HepG2 (cell line): ENCODE data around the gene NSMF. TPM values are rescaled to one million over a fixed set of nuclear protein-coding genes. Genes with fewer than 3 reads are reported as not detected.
A peak's percentile ranks its signal among the peaks of the same experiment; 100 is the strongest.

ENCODE experiments used
- ATM ChIP-seq: fragments of 450-650 bp; IDR thresholded peaks from 2 replicates; pipeline ENCODE4 v1.7.1; 2017; ENCODE audit warnings: mild to moderate bottlenecking, borderline replicate concordance
- GABPB1 ChIP-seq: IDR thresholded peaks from 2 replicates; pipeline ENCODE4 v1.6.1; 2016; ENCODE audit warnings: mild to moderate bottlenecking, missing genetic modification reagents, moderate library complexity, missing compliant biosample characterization
- HDAC6 ChIP-seq: fragments of 200-600 bp; sonication (generic); IDR thresholded peaks from 2 replicates; pipeline ENCODE4 v1.7.0; 2017; ENCODE audit warnings: mild to moderate bottlenecking, antibody characterized with exemption, low read length, low read depth
- HNRNPL ChIP-seq: fragments of 200-400 bp; formaldehyde crosslinking; IDR thresholded peaks from 2 replicates; pipeline ENCODE4 v1.6.1; 2017; ENCODE audit warnings: mild to moderate bottlenecking, low read depth, low read length
- NPAS2 ChIP-seq: sonication (generic); formaldehyde crosslinking; IDR thresholded peaks from 2 replicates; pipeline ENCODE4 v1.8.0; 2022; ENCODE audit warnings: mild to moderate bottlenecking, missing genetic modification reagents, borderline replicate concordance
- PHF5A ChIP-seq: IDR thresholded peaks from one replicate; pipeline ENCODE4 v1.6.1; 2018; ENCODE audit warnings: low read depth, missing genetic modification reagents; ENCODE audit not compliant: unreplicated experiment
- RBM39 ChIP-seq: fragments of 200-400 bp; formaldehyde crosslinking; IDR thresholded peaks from one replicate; pipeline ENCODE4 v1.6.1; 2018; ENCODE audit warnings: antibody characterized with exemption, mild to moderate bottlenecking, low read depth, low read length; ENCODE audit not compliant: poor library complexity, severe bottlenecking
- SATB2 ChIP-seq: sonication (generic); formaldehyde crosslinking; IDR thresholded peaks from 2 replicates; pipeline ENCODE4 v1.5.0; 2020; ENCODE audit warnings: missing genetic modification reagents
- SOX6 ChIP-seq, 2 experiments: fragments of 450-650 bp in 1 of 2; sonication (generic) in 1 of 2; formaldehyde crosslinking in 1 of 2; IDR thresholded peaks; 2 replicates each; pipeline versions ENCODE4 v1.4.0 to v1.6.1; 2017 to 2020; ENCODE audit warnings: antibody characterized with exemption in 1 of 2, mild to moderate bottlenecking in 1 of 2, missing genetic modification reagents in 1 of 2
- SP4 ChIP-seq: sonication (generic); formaldehyde crosslinking; IDR thresholded peaks from 2 replicates; pipeline ENCODE4 v1.8.1; 2023; ENCODE audit warnings: mild to moderate bottlenecking, missing genetic modification reagents
- TCF7 ChIP-seq: sonication (generic); IDR thresholded peaks from 2 replicates; pipeline ENCODE4 v1.6.1; 2016; ENCODE audit warnings: antibody characterized with exemption, low read depth
- ZNF136 ChIP-seq: sonication (generic); formaldehyde crosslinking; IDR thresholded peaks from 2 replicates; pipeline ENCODE4 v1.8.1; 2022; ENCODE audit warnings: low read depth, mild to moderate bottlenecking, moderate library complexity, missing genetic modification reagents
- ZNF143 ChIP-seq: sonication (generic); formaldehyde crosslinking; IDR thresholded peaks from 2 replicates; pipeline ENCODE4 v1.4.0; 2020; ENCODE audit warnings: missing genetic modification reagents
- ZNF883 ChIP-seq: sonication (generic); formaldehyde crosslinking; IDR thresholded peaks from 2 replicates; pipeline ENCODE4 v1.5.1; 2020; ENCODE audit warnings: mild to moderate bottlenecking, missing genetic modification reagents; ENCODE audit errors: not compliant biosample characterization
- polyA plus RNA-seq, 8 experiments: library from polyadenylated mRNA; depleted of rRNA in 3 of 8; stranded (reverse) in 7 of 8; unstranded in 1 of 8; fragments of >200 nt; fragmentation: Illumina TruSeq in 4 of 8; extraction: Trizol in 4 of 8; gene quantifications; 2 replicates each; pipeline versions ENCODE4 v1.2.1 to v1.2.3, GENCODE V29; 2011 to 2016; ENCODE audit warnings: low read depth in 4 of 8, missing spikeins in 1 of 8, mixed read lengths in 1 of 8; ENCODE audit not compliant: insufficient read depth in 1 of 8
- total RNA-seq, 5 experiments: library from RNA; depleted of rRNA; stranded (reverse); fragments of >200 nt; fragmentation: Illumina TruSeq; extraction: Trizol; gene quantifications; 2 replicates each; pipeline ENCODE4 v1.2.3, GENCODE V29; 2016; ENCODE audit warnings: low read depth in 1 of 5
- TF ChIP-seq, protein P1 (sequence below): sonication (generic); formaldehyde crosslinking; conservative IDR thresholded peaks from 2 replicates; pipeline ENCODE4 v1.8.0; 2022; ENCODE audit warnings: missing genetic modification reagents
- TF ChIP-seq, protein P2 (sequence below): sonication (generic); formaldehyde crosslinking; IDR thresholded peaks from 2 replicates; pipeline ENCODE4 v1.4.0; 2020; ENCODE audit warnings: missing genetic modification reagents, borderline replicate concordance
- TF ChIP-seq, protein P3 (sequence below): sonication (generic); formaldehyde crosslinking; IDR thresholded peaks from 2 replicates; pipeline ENCODE4 v1.8.0; 2022; ENCODE audit warnings: mild to moderate bottlenecking, missing genetic modification reagents, borderline replicate concordance
- TF ChIP-seq, protein P4 (sequence below): sonication (generic); formaldehyde crosslinking; conservative IDR thresholded peaks from 2 replicates; pipeline ENCODE4 v1.4.0; 2020; ENCODE audit warnings: mild to moderate bottlenecking, missing genetic modification reagents, moderate library complexity
- TF ChIP-seq, protein P5 (sequence below): sonication (generic); formaldehyde crosslinking; IDR thresholded peaks from 2 replicates; pipeline ENCODE4 v1.4.0; 2020; ENCODE audit warnings: missing genetic modification reagents

NSMF gene
- total and polyA plus RNA-seq, 2 of the 13 experiments (the other 11 are each of a cell fraction or from before 2014, with no cell fraction given) = 44.3 to 183 TPM

DNA sequence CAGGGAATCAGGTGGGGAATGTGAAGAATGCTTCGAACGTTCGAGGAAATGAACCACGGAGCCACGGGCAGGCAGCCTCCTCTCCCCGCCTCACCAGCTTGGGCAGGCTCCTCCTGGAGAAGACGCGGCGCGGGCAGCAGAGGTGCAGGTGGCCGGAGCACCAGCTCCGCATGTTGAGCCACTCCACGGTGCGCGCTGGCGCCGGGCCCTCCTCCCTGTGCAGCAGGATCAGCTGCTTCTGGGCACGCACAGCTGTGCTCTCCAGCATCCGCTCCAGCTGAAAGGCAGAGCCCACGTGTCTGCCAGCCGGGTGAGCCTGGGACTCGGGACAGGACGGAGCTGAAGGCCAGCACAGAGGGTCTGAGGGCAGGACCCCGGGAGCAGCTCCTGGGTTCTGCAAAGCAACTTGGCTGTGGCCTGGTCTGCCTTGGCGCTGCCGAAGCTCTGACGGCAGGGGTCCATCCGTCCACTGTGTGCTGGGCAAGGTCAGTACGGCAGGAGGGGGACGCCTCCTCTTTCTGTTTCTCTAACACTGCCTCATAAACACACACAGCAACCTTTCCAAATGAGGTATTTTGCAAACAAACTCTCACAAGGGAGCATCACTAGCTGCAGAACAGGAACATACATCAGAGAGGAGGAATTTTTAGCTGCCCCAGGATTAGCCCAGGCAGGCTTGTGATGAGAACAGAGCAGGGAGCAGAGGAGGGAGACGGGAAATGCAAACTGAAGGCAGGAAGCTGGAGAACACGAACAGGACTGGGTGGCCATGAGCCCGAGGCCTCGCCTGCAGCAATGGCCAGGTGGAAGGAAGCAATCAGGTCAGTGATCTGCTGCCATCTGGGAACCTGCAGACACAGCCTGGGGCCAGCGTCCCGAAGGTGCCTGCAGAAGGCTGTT is 20.1 kb upstream of the NSMF start (continued):
- TF ChIP-seq, protein P1, sequence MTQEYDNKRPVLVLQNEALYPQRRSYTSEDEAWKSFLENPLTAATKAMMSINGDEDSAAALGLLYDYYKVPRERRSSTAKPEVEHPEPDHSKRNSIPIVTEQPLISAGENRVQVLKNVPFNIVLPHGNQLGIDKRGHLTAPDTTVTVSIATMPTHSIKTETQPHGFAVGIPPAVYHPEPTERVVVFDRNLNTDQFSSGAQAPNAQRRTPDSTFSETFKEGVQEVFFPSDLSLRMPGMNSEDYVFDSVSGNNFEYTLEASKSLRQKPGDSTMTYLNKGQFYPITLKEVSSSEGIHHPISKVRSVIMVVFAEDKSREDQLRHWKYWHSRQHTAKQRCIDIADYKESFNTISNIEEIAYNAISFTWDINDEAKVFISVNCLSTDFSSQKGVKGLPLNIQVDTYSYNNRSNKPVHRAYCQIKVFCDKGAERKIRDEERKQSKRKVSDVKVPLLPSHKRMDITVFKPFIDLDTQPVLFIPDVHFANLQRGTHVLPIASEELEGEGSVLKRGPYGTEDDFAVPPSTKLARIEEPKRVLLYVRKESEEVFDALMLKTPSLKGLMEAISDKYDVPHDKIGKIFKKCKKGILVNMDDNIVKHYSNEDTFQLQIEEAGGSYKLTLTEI (CRISPR knock-in tag) = no peak
- TF ChIP-seq ATM (no peak), PHF5A (CRISPR knock-in tag) (no peak), HNRNPL (0 out of 2 replicates have a peak, but pooled peaks have one; percentile 39), RBM39 (no peak), HDAC6 (no peak), TCF7 (no peak), ZNF883 (peak; percentile 56), GABPB1 (CRISPR knock-in tag) (peak; percentile 20; the same call in 1 of the 2 replicates), SP4 (no peak), NPAS2 (CRISPR knock-in tag) (no peak), SATB2 (CRISPR knock-in tag) (no peak), ZNF136 (CRISPR knock-in tag) (no peak), ZNF143 (no peak), SOX6 (IDR thresholded peaks at IDR 0.05) (no peak), SOX6 (CRISPR knock-in tag; IDR thresholded peaks at IDR 0.05) (no peak)
- TF ChIP-seq, protein P2, sequence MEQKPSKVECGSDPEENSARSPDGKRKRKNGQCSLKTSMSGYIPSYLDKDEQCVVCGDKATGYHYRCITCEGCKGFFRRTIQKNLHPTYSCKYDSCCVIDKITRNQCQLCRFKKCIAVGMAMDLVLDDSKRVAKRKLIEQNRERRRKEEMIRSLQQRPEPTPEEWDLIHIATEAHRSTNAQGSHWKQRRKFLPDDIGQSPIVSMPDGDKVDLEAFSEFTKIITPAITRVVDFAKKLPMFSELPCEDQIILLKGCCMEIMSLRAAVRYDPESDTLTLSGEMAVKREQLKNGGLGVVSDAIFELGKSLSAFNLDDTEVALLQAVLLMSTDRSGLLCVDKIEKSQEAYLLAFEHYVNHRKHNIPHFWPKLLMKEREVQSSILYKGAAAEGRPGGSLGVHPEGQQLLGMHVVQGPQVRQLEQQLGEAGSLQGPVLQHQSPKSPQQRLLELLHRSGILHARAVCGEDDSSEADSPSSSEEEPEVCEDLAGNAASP (CRISPR knock-in tag) = no peak
- TF ChIP-seq, protein P3, sequence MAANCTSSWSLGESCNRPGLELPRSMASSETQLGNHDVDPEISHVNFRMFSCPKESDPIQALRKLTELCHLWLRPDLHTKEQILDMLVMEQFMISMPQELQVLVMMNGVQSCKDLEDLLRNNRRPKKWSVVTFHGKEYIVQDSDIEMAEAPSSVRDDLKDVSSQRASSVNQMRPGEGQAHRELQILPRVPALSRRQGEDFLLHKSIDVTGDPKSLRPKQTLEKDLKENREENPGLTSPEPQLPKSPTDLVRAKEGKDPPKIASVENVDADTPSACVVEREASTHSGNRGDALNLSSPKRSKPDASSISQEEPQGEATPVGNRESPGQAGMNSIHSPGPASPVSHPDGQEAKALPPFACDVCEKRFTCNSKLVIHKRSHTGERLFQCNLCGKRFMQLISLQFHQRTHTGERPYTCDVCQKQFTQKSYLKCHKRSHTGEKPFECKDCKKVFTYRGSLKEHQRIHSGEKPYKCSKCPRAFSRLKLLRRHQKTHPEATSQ (CRISPR knock-in tag) = no peak
- TF ChIP-seq, protein P4, sequence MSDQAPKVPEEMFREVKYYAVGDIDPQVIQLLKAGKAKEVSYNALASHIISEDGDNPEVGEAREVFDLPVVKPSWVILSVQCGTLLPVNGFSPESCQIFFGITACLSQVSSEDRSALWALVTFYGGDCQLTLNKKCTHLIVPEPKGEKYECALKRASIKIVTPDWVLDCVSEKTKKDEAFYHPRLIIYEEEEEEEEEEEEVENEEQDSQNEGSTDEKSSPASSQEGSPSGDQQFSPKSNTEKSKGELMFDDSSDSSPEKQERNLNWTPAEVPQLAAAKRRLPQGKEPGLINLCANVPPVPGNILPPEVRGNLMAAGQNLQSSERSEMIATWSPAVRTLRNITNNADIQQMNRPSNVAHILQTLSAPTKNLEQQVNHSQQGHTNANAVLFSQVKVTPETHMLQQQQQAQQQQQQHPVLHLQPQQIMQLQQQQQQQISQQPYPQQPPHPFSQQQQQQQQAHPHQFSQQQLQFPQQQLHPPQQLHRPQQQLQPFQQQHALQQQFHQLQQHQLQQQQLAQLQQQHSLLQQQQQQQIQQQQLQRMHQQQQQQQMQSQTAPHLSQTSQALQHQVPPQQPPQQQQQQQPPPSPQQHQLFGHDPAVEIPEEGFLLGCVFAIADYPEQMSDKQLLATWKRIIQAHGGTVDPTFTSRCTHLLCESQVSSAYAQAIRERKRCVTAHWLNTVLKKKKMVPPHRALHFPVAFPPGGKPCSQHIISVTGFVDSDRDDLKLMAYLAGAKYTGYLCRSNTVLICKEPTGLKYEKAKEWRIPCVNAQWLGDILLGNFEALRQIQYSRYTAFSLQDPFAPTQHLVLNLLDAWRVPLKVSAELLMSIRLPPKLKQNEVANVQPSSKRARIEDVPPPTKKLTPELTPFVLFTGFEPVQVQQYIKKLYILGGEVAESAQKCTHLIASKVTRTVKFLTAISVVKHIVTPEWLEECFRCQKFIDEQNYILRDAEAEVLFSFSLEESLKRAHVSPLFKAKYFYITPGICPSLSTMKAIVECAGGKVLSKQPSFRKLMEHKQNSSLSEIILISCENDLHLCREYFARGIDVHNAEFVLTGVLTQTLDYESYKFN = no peak
- TF ChIP-seq, protein P5, sequence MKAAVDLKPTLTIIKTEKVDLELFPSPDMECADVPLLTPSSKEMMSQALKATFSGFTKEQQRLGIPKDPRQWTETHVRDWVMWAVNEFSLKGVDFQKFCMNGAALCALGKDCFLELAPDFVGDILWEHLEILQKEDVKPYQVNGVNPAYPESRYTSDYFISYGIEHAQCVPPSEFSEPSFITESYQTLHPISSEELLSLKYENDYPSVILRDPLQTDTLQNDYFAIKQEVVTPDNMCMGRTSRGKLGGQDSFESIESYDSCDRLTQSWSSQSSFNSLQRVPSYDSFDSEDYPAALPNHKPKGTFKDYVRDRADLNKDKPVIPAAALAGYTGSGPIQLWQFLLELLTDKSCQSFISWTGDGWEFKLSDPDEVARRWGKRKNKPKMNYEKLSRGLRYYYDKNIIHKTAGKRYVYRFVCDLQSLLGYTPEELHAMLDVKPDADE (CRISPR knock-in tag) = no peak
